Liver (tissue), 3 donors: Measurements from ENCODE around the gene KLK3.

Experiments
- ATF3 ChIP-seq: IDR thresholded peaks from 2 replicates; pipeline ENCODE4 v1.6.1; 2016; ENCODE audit warnings: antibody characterized with exemption
- CTCF ChIP-seq: fragments of 150-350 bp; IDR thresholded peaks from 2 replicates; pipeline ENCODE4 v1.5.1; 2017; ENCODE audit warnings: improper control_type of control experiment, low read depth, low read length; ENCODE audit not compliant: missing input control
- EGR1 ChIP-seq, 2 donors: IDR thresholded peaks; 2 replicates each; pipeline ENCODE4 v1.6.1; 2016 to 2018; ENCODE audit warnings: antibody characterized with exemption in 2 of 2, low read depth in 2 of 2
- FOXA1 ChIP-seq: IDR thresholded peaks from 2 replicates; pipeline ENCODE4 v1.6.1; 2016; ENCODE audit warnings: antibody characterized with exemption
- FOXA2 ChIP-seq: IDR thresholded peaks from 2 replicates; pipeline ENCODE4 v1.6.1; 2016; ENCODE audit warnings: antibody characterized with exemption
- GABPA ChIP-seq, 2 donors: IDR thresholded peaks in 1 of 2; conservative IDR thresholded peaks in 1 of 2; 2 replicates each; pipeline ENCODE4 v1.6.1; 2016; ENCODE audit warnings: antibody characterized with exemption in 2 of 2, mild to moderate bottlenecking in 1 of 2, moderate library complexity in 1 of 2
- JUND ChIP-seq, 2 donors: IDR thresholded peaks; 2 replicates each; pipeline ENCODE4 v1.6.1; 2016; ENCODE audit warnings: antibody characterized with exemption in 2 of 2
- NR2F2 ChIP-seq: IDR thresholded peaks from 2 replicates; pipeline ENCODE4 v1.6.1; 2016; ENCODE audit warnings: antibody characterized with exemption
- RAD21 ChIP-seq, 2 donors: IDR thresholded peaks; 2 replicates each; pipeline ENCODE4 v1.6.1; 2016; ENCODE audit warnings: antibody characterized with exemption in 2 of 2, mild to moderate bottlenecking in 2 of 2
- SP1 ChIP-seq: IDR thresholded peaks from 2 replicates; pipeline ENCODE4 v1.6.1; 2018; ENCODE audit warnings: antibody characterized with exemption, mild to moderate bottlenecking
- TAF1 ChIP-seq: conservative IDR thresholded peaks from 2 replicates; pipeline ENCODE4 v1.6.1; 2016; ENCODE audit warnings: antibody characterized with exemption, mild to moderate bottlenecking
- YY1 ChIP-seq: IDR thresholded peaks from 2 replicates; pipeline ENCODE4 v1.6.1; 2016; ENCODE audit warnings: antibody characterized with exemption, mild to moderate bottlenecking
- TF ChIP-seq, protein P1 (sequence below): IDR thresholded peaks from 2 replicates; pipeline ENCODE4 v1.6.1; 2016; ENCODE audit warnings: antibody characterized with exemption, mild to moderate bottlenecking
- donor health status: healthy.
- donor health status: healthy.

- TF ChIP-seq, protein P1, sequence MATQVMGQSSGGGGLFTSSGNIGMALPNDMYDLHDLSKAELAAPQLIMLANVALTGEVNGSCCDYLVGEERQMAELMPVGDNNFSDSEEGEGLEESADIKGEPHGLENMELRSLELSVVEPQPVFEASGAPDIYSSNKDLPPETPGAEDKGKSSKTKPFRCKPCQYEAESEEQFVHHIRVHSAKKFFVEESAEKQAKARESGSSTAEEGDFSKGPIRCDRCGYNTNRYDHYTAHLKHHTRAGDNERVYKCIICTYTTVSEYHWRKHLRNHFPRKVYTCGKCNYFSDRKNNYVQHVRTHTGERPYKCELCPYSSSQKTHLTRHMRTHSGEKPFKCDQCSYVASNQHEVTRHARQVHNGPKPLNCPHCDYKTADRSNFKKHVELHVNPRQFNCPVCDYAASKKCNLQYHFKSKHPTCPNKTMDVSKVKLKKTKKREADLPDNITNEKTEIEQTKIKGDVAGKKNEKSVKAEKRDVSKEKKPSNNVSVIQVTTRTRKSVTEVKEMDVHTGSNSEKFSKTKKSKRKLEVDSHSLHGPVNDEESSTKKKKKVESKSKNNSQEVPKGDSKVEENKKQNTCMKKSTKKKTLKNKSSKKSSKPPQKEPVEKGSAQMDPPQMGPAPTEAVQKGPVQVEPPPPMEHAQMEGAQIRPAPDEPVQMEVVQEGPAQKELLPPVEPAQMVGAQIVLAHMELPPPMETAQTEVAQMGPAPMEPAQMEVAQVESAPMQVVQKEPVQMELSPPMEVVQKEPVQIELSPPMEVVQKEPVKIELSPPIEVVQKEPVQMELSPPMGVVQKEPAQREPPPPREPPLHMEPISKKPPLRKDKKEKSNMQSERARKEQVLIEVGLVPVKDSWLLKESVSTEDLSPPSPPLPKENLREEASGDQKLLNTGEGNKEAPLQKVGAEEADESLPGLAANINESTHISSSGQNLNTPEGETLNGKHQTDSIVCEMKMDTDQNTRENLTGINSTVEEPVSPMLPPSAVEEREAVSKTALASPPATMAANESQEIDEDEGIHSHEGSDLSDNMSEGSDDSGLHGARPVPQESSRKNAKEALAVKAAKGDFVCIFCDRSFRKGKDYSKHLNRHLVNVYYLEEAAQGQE: no peak
- no peak for TF ChIP-seq JUND (IDR thresholded peaks at IDR 0.05)
- no peak for TF ChIP-seq CTCF
- TF ChIP-seq YY1: no peak
- no peak for TF ChIP-seq NR2F2
- TF ChIP-seq TAF1: no peak
- no peak for TF ChIP-seq RAD21 (IDR thresholded peaks at IDR 0.05)
- TF ChIP-seq FOXA2: no peak
- TF ChIP-seq ATF3: no peak
- no peak for TF ChIP-seq EGR1 (IDR thresholded peaks at IDR 0.05; ENCODE audit: low read depth in 2 of 2)
- TF ChIP-seq SP1: no peak
- no peak for TF ChIP-seq FOXA1
- no peak for TF ChIP-seq GABPA (IDR thresholded peaks at IDR 0.05 in 1 of 2, conservative IDR thresholded peaks at IDR 0.05 in 1 of 2)
Observed at GRCh38 chr19:50833802-50834167, 20.9 kb upstream of the KLK3 start.
